Erythroblast (primary cell): Measurements from ENCODE around the gene SUSD6.

Experiments
- GATA1 ChIP-seq: IDR thresholded peaks from 2 replicates; pipeline ENCODE4 v1.6.1; 2011; ENCODE audit warnings: low read depth, mild to moderate bottlenecking, control low read depth, low read length, moderate library complexity
- POLR2A ChIP-seq: IDR thresholded peaks from 2 replicates; pipeline ENCODE4 v1.6.1; 2011; ENCODE audit warnings: mild to moderate bottlenecking, low read length

- TF ChIP-seq POLR2A (no peak), GATA1 (no peak)
Observed at GRCh38 chr14:69698572-69698971, 87.2 kb downstream of the SUSD6 start.
